Right lobe of liver (tissue), 4 donors: ENCODE data around the gene RASSF4.

Source experiments
- CTCF ChIP-seq, 4 donors: fragments of 200-600 bp in 3 of 4; fragments of 450-650 bp in 1 of 4; IDR thresholded peaks; one replicate each; pipeline versions ENCODE4 v1.5.1 to v1.8.0; 2016 to 2022; ENCODE audit warnings: antibody characterized with exemption in 4 of 4, mild to moderate bottlenecking in 2 of 4
- POLR2A ChIP-seq: fragments of 450-650 bp; IDR thresholded peaks from one replicate; pipeline ENCODE4 v1.6.1; 2017; ENCODE audit warnings: antibody characterized with exemption, mild to moderate bottlenecking
- donor health status: DM: no; HTN: no; CAD: no.
- donor health status: DM: no; HTN: no; CAD: no.
- donor health status: DM: no; HTN: yes; CAD: no.

- TF ChIP-seq CTCF (IDR thresholded peaks at IDR 0.05) (peak in 1 of 4 donors; percentile 11), POLR2A (no peak)
Observed at GRCh38 chr10:44993922-44994751, 34.5 kb downstream of the RASSF4 start.
